ENCODE data around the gene PTGDS.

GRCh38 chr9:136962701-136963248, 14.5 kb upstream of the PTGDS start:
- TF ChIP-seq, protein P1, sequence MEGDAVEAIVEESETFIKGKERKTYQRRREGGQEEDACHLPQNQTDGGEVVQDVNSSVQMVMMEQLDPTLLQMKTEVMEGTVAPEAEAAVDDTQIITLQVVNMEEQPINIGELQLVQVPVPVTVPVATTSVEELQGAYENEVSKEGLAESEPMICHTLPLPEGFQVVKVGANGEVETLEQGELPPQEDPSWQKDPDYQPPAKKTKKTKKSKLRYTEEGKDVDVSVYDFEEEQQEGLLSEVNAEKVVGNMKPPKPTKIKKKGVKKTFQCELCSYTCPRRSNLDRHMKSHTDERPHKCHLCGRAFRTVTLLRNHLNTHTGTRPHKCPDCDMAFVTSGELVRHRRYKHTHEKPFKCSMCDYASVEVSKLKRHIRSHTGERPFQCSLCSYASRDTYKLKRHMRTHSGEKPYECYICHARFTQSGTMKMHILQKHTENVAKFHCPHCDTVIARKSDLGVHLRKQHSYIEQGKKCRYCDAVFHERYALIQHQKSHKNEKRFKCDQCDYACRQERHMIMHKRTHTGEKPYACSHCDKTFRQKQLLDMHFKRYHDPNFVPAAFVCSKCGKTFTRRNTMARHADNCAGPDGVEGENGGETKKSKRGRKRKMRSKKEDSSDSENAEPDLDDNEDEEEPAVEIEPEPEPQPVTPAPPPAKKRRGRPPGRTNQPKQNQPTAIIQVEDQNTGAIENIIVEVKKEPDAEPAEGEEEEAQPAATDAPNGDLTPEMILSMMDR (IDR thresholded peaks at IDR 0.05) = no peak
- no peak for TF ChIP-seq ZFX (IDR thresholded peaks at IDR 0.05; ENCODE audit: borderline replicate concordance)
